GM10248 (cell line): ENCODE results near the gene OR51V1.
"Not testable (repeated sequence)": the region's sequence is repeated elsewhere in the genome, so short reads cannot be mapped to it uniquely, and the experiment has no call there.

Experiments
- CTCF ChIA-PET: fragments of 300-600 bp; sonication (Branson Sonifier 250); formaldehyde crosslinking; extraction: SDS; loops from one replicate; lab custom pipeline; 2021; ENCODE audit warnings: antibody characterized with exemption; lab: Yijun Ruan, JAX
- POLR2A ChIA-PET: fragments of 350-650 bp; sonication (Branson Sonifier 250); formaldehyde crosslinking; extraction: SDS; loops from one replicate; lab custom pipeline; 2020; ENCODE audit warnings: antibody characterized with exemption; lab: Yijun Ruan, JAX
- DNase-seq: peaks from one replicate; pipeline ENCODE4 v3.0.0; 2012; ENCODE audit errors: extremely low spot score
- TF ChIP-seq, protein P1 (sequence below): IDR thresholded peaks from 2 replicates; pipeline ENCODE4 v1.5.1; 2012; ENCODE audit warnings: mild to moderate bottlenecking, low read depth; ENCODE audit errors: extremely low read depth, missing control alignments, control extremely low read depth

OR51V1 gene

DNA sequence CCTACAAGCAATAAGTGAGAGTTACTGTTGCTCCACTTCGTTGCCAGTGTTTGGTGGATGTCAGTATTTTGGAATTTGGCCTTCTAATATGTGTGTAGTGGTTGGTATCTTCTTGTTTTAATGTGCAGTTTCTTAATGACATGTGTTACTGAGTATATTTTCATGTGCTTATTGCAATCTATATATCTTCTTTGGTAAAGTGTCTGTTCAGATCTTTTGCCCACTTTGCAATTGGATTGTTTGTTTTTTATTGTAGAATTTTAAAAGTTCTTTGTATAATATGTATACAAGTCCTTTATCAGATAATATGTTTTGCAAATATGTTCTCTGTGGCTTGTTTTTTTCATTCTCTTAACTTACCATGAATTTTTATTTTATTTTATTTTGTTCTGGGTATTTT, 7.7 kb downstream of the OR51V1 start:
- ChIA-PET CTCF (no interaction called here), POLR2A (no interaction called here)
- no peak for DNase-seq
- TF ChIP-seq, protein P1, sequence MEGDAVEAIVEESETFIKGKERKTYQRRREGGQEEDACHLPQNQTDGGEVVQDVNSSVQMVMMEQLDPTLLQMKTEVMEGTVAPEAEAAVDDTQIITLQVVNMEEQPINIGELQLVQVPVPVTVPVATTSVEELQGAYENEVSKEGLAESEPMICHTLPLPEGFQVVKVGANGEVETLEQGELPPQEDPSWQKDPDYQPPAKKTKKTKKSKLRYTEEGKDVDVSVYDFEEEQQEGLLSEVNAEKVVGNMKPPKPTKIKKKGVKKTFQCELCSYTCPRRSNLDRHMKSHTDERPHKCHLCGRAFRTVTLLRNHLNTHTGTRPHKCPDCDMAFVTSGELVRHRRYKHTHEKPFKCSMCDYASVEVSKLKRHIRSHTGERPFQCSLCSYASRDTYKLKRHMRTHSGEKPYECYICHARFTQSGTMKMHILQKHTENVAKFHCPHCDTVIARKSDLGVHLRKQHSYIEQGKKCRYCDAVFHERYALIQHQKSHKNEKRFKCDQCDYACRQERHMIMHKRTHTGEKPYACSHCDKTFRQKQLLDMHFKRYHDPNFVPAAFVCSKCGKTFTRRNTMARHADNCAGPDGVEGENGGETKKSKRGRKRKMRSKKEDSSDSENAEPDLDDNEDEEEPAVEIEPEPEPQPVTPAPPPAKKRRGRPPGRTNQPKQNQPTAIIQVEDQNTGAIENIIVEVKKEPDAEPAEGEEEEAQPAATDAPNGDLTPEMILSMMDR = no peak

- TF ChIP-seq, protein P1 = no peak
- ChIA-PET POLR2A (no interaction called here), CTCF (interaction anchor here (1.0 to 1.6 kb wide), 2 partner anchors 13 to 15 kb away, joined by 3 read pairs; no protein-coding TSS in a partner anchor)
- no peak for DNase-seq
Observed at GRCh38 chr11:5188201-5188600, 12.3 kb downstream of the OR51V1 start.

GRCh38 chr11:5178046-5178837, 22.2 kb downstream of the OR51V1 start:
- no peak for DNase-seq
- CTCF ChIA-PET = no interaction called here
- POLR2A ChIA-PET = no interaction called here
- TF ChIP-seq, protein P1 = no peak

DNA sequence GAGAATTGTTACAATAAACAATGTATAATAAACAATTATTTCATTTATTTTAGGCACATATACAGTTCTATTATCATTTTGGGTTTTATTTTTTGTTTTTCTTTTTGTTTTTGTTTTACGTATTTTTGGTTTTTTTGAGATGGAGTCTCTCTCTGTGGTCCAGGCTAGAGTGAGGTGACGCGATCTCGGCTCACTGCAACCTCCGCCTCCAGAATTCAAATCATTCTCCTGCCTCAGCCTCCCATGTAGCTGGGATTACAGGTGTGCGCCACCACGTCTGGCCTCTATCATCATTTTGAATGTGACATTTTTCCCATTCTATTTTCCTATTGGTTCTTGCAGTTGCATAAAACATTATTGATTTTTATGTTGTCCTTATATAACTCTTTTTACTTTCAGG, 25.5 kb downstream of the OR51V1 start:
- CTCF ChIA-PET = no interaction called here
- TF ChIP-seq, protein P1 = no peak
- DNase-seq = no peak
- POLR2A ChIA-PET = no interaction called here

DNA sequence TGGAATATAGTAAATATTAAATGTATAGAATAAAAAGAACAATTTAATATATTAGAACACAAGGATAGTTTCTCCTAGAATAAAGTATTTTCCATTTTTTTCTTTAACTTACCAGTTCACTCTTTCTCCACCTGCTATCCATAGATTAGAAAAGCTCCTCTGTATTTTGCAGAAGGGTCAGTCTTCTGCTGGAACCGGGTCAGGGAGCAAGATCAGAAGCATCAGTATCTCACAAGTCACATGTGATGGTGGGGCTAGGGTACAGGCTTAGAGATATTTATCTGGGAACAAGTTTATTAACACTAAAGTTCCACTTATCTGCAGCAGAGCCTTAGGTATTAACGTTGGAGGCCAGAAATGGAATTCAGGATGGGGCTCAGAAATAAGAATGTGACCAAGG, 28.6 kb downstream of the OR51V1 start:
- TF ChIP-seq, protein P1 = no peak
- ChIA-PET CTCF (no interaction called here), POLR2A (no interaction called here)
- no peak for DNase-seq

GRCh38 chr11:5165898-5166297, 34.6 kb downstream of the OR51V1 start:
- CTCF ChIA-PET = not testable (repeated sequence)

GRCh38 chr11:5164807-5165206, 35.7 kb downstream of the OR51V1 start:
- POLR2A ChIA-PET, DNase-seq: not testable (repeated sequence)

More at GRCh38 chr11:5165898-5166297, 34.6 kb downstream of the OR51V1 start:
- POLR2A ChIA-PET, DNase-seq: not testable (repeated sequence)

GRCh38 chr11:5161045-5161444, 39.4 kb downstream of the OR51V1 start:
- POLR2A ChIA-PET, CTCF ChIA-PET, DNase-seq: not testable (repeated sequence)

More at GRCh38 chr11:5164807-5165206, 35.7 kb downstream of the OR51V1 start:
- CTCF ChIA-PET = not testable (repeated sequence)

DNA sequence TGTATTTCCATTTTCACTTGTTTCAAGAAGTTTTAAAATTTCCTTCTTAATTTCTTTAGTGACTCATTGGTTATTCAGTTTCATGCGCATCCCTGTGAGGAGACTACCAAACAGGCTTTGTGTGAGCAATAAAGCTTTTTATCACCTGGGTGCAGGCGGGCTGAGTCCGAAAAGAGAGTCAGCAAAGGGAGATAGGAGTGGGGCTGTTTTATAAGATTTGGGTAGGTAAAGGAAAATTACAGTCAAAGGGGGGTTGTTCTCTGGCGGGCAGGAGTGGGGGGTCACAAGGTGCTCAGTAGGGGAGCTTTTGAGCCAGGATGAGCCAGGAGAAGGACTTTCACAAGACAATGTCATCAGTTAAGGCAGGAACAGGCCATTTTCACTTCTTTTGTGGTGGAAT, 40.3 kb downstream of the OR51V1 start:
- POLR2A ChIA-PET, CTCF ChIA-PET, DNase-seq: not testable (repeated sequence)
